Ovary (tissue), 3 donors: Measurements from ENCODE around the gene HNRNPU.

Experiments
- CTCF ChIP-seq, 3 donors: fragments of 450-650 bp in 2 of 3; fragments of 200-600 bp in 1 of 3; IDR thresholded peaks; one replicate each; pipeline versions ENCODE4 v1.5.1 to v1.8.0; 2016 to 2022; ENCODE audit warnings: antibody characterized with exemption in 3 of 3, mild to moderate bottlenecking in 1 of 3
- POLR2A ChIP-seq: fragments of 450-650 bp; IDR thresholded peaks from one replicate; pipeline ENCODE4 v1.6.1; 2017; ENCODE audit warnings: antibody characterized with exemption, mild to moderate bottlenecking, moderate library complexity
- donor health status: DM: no; HTN: no; CAD: no.

DNA sequence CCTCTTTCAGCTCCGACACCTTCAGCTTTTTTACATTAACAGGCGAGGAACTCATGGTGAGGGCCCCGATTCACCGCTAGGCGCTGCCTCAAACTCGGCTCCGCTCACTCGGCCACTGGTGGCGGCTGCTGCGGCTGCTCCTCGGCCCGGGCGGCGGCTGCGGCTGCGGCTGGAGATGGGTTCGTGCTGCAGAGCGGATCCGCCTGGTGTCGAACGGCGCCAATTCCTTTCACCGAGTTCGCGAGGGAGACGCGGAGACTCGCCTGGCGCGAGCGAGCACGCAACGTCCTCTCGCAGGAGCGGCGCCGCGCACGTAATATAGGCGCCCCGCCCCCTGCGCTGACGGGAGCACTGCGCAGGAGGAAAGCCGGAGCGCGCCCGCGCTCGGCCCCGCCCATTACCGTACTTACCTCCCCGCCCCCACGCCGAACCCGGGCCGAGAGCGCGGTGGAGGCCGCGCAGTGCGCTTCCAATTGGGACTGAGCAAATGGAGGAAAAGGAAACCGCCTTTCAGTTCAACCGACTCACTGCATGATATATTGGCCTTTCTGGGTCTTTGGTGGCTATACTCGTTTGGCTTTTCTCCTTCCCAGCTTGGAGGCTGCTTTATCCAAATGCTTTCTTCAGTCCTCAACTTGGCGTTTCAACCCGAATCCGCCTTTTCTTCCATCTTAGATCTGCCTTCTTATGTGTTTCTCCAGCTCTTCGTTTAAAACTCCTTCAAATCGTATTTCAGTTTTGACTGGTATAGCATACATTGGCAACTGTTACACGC lies at the start of gene HNRNPU:
- TF ChIP-seq CTCF (IDR thresholded peaks at IDR 0.05) (peak; percentile 46 to 71 (median 70)), POLR2A (peak; percentile 97)
